ENCODE data around the gene SLC16A4.
A peak's percentile ranks its signal among the peaks of the same experiment; 100 is the strongest.

The SLC16A4 gene

DNA sequence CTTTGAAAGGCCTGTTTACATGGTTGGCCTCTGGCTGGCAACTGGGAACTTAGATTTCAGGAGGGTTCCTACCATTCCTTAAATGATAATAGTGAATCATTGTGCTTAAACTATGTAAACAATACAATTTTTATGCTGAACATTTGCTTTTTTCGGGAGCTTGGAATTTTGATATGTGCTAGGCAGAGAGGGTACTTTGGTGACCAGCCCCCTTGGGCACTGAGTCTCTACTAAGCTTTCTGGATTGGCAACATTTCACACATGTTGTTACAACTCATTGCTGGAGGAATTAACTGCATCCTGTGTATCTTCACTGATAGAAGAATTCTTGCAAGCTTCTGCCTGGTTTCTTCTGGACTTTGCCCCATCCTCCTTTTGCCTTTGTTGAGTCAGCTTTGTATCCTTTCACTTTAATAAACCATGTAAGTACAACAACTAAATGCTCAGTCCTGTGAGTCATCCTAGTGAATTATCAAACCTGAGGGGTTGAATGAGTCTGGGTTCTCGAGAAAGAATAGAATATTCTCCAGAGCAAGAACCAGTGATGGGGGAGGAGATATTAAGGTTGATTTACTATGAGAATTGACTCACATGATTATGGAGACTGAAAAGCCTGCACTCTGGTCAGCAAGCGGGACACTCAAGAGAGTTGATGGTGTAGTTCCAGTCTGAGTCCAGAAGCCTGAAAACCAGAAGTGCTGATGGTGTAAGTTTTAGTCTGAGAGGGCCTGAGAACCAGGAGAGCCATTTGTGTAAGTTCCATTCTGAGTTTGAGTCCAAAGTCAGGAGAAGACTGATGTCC lies 3.1 kb upstream of the SLC16A4 start:
- Mint-ChIP-seq H3K36me3 (ENCODE audit: low read depth) (peaks cover 38% of the 10 kb centered on the region), H3K4me1 (ENCODE audit: low read depth) (peaks cover 5% of the 10 kb centered on the region), H3K27ac (no peak overlapping the region), H3K9me3 (no peaks in the 10 kb centered on the region), H3K4me3 (no peak overlapping the region), H3K27me3 (no peaks in the 10 kb centered on the region)
- DNase-seq = no peak

DNA sequence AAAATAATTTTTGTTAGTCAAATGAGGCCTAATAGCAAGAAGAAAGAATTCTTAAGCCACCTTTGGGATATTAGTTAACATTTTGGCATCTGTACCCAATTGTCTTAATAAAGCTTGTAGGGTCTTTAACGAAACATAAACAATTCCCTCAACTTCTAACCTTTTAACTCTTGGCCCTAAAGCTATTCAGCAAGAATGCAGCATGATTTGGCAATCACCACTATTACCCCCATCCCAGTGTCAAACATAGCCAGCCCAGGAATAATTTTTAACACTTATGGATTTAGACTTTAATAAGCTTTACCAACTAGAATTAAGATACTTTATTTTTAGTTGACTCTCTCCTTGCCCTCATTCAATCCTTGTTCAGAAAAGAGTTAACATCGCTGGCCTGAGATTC lies 2.5 kb upstream of the SLC16A4 start:
- no peak for DNase-seq
- no peak overlapping the region for H3K4me3 Mint-ChIP-seq
- H3K27ac Mint-ChIP-seq = no peak overlapping the region
- peaks cover 34% of the 10 kb centered on the region for H3K36me3 Mint-ChIP-seq (ENCODE audit: low read depth)
- no peaks in the 10 kb centered on the region for H3K27me3 Mint-ChIP-seq
- H3K4me1 Mint-ChIP-seq (ENCODE audit: low read depth) = peaks cover 5% of the 10 kb centered on the region
- H3K9me3 Mint-ChIP-seq = no peaks in the 10 kb centered on the region

DNA sequence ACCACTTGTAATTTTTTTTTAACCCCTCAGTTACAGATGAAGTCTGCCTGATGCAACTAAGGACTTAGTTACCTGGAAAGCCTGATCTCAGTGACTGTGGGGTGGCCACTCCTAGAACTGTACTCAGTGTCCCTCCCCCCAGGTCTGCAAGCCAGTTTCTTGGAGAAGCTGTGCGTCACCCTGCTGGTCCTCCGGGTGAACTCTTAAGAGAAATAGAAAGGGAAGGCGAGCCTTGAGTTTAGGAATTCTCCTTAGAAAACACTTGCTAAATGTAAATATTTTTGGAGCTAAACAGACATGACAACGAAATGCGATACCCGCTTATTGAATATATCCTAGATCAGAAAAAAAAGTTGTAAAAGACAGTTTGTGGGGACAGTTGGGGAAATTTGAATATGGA lies 730 bp downstream of the SLC16A4 start:
- H3K4me1 Mint-ChIP-seq (ENCODE audit: low read depth) = peaks cover 9% of the 10 kb centered on the region
- H3K4me3 Mint-ChIP-seq = no peak overlapping the region
- peaks cover 21% of the 10 kb centered on the region for H3K36me3 Mint-ChIP-seq (ENCODE audit: low read depth)
- no peaks in the 10 kb centered on the region for H3K9me3 Mint-ChIP-seq
- H3K27ac Mint-ChIP-seq = no peak overlapping the region
- no peak for DNase-seq
- H3K27me3 Mint-ChIP-seq = no peaks in the 10 kb centered on the region

DNA sequence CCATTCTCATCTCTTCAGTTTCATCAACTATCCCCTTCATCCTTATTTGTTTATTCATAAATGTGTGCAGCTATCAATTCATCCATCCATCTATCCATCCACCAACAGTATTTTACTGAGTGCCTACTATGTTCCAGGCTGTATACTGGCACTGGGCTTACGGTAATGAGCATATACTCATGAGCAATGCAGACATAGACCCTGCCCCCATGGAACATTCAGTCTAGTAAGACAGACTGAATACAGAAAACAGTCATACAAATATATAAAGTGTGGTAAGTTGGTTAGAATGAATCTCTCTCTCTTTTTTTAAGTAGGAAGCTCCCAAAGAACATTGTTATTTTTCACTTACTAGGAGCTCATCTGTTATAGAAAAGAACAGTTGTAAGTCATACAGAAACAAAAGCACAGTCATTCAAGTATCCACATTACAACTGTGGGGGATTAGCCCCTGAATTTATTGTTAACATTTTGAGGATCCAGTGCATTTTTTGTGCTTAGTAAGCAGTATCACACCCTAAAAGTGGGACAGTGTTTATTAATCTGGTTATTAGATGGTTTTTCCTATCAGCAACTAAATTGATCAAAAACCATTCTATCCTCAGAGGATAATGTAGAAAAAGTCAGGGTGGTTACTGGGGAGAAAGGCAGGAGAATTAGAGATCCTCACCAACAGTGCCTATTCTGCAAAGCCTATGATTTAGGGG lies 3.6 kb downstream of the SLC16A4 start:
- H3K4me3 Mint-ChIP-seq = no peak overlapping the region
- H3K27ac Mint-ChIP-seq = peak overlapping the region; percentile 15
- H3K9me3 Mint-ChIP-seq = no peaks in the 10 kb centered on the region
- DNase-seq = no peak
- peaks cover 17% of the 10 kb centered on the region for H3K36me3 Mint-ChIP-seq (ENCODE audit: low read depth)
- H3K27me3 Mint-ChIP-seq = no peaks in the 10 kb centered on the region
- H3K4me1 Mint-ChIP-seq (ENCODE audit: low read depth) = peaks cover 24% of the 10 kb centered on the region

DNA sequence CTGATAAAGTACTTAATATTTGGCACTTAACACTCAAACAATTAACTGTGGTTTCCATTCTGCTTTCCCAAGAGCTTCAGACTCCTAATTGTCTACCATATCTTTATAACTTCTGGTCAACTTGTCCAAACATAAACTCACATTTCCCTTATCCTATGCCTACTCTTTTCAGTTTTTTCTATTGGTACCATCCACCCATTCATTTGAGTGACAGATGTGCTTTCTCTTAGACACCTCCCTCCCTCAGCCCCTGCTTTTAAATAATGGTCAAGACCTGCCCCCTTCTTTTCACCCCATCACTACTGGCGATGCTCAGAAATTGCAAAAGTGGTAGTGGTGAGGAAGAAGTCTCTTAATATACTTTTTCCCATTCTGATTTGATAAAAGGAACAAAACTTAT lies 5.5 kb downstream of the SLC16A4 start:
- no peaks in the 10 kb centered on the region for H3K9me3 Mint-ChIP-seq
- H3K27me3 Mint-ChIP-seq = no peaks in the 10 kb centered on the region
- peaks cover 24% of the 10 kb centered on the region for H3K36me3 Mint-ChIP-seq (ENCODE audit: low read depth)
- H3K4me1 Mint-ChIP-seq (ENCODE audit: low read depth) = peaks cover 24% of the 10 kb centered on the region
- no peak for DNase-seq
- H3K4me3 Mint-ChIP-seq = no peak overlapping the region
- H3K27ac Mint-ChIP-seq = no peak overlapping the region

DNA sequence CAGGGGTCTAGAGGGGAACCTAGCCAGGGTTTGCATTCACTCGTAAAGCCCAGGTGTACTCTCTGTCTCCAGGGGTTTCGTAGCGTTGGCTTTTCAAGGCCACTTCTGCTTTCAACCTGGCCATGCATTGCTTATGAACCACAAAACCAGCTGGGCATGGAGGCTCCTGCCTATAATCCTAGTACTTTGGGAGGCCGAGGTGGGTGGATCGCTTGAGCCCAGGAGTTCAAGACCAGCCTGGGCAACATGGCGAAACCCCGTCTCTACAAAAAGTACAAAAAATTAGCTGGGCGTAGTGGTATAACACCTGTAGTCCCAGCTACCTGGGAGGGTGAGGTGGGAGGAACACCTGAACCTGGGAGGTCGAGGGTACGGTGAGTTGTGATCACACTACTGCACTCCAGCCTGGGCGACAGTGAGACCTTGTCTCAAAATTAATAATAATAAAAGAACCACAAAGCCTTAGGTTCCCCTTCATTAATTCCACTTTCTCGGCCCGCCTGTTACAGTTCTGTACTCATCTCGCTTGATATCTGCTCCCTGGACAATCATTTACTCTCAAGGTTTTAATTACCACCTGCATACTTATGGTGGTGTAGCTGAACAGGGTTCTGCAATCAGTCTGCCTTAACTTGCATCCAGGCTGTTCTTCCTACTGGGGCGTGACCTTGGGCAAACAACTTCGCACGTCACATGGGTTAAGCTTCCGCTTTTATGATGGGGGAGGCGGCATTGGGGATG lies 6.1 kb downstream of the SLC16A4 start:
- peaks cover 29% of the 10 kb centered on the region for H3K36me3 Mint-ChIP-seq (ENCODE audit: low read depth)
- no peak for DNase-seq
- H3K9me3 Mint-ChIP-seq = no peaks in the 10 kb centered on the region
- H3K4me1 Mint-ChIP-seq (ENCODE audit: low read depth) = peaks cover 24% of the 10 kb centered on the region
- no peaks in the 10 kb centered on the region for H3K27me3 Mint-ChIP-seq
- H3K27ac Mint-ChIP-seq = no peak overlapping the region
- no peak overlapping the region for H3K4me3 Mint-ChIP-seq

DNA sequence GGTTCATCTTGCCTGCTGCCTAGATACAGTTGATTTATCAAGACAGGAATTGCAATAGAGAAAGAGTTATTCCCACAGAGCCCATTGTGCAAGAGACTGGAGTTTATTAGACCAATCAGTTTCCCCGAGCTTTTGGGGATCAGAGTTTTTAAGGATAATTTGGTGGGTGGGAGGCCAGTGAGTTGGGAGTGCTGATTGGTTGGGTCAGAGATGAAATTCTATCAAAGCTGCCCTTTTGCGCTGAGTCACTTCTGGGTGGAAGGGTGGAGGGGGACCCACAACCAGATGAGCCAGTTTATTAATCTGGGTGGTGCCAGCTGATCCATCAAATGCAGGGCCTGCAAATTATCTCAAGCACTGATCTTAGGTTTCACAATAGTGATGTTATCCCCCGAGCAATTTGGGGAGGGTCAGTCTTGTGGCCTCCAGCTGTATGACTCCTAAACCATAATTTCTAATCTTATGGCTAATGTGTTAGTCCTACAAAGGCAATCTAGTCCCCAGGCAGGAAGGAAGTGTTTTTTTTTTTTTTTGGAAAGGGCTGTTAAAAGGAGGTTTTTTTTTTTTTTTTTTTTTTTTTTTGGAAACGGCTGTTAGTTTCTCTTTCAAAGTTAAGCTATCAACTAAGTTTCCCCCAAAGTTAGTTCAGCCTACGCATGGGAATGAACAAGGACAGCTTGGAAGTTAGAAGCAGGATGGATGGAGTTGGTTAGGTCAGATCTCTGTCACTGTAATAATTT lies 7.4 kb downstream of the SLC16A4 start:
- H3K27me3 Mint-ChIP-seq = no peaks in the 10 kb centered on the region
- peak overlapping the region; percentile 17 for H3K27ac Mint-ChIP-seq
- H3K4me1 Mint-ChIP-seq (ENCODE audit: low read depth) = peaks cover 24% of the 10 kb centered on the region
- no peak for DNase-seq
- H3K4me3 Mint-ChIP-seq = peak overlapping the region; percentile 3
- peaks cover 40% of the 10 kb centered on the region for H3K36me3 Mint-ChIP-seq (ENCODE audit: low read depth)
- no peaks in the 10 kb centered on the region for H3K9me3 Mint-ChIP-seq

DNA sequence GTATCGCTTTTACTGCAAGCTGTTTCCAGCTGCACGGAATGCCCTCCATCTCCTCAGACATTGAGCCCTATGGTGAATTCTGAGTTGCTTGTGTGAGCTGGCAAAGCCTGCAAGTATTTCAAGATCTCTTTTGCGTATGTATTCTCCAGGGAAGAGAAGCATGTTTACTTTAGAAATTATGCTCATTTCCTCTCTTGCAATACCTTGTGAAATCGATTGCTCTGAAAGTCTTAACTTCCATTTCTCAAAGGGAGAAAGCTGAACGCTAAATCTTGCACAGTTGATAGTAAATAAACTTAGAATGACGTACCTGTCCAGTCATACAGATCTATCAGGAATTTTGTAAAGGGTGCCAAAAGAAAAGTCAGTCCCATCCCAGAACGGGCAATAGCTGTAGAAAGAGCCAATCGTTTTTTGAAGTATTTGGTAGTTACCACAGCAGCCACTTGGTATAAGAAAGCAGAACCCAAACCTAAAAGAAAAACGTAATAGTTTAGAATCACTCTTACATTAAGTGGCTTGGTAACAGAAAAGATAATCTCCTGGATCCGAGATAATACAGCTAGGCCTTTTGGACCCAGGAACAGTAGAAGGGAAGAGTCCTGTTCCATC lies 10.0 kb downstream of the SLC16A4 start:
- Mint-ChIP-seq H3K27ac (no peak overlapping the region), H3K4me3 (no peak overlapping the region)

DNA sequence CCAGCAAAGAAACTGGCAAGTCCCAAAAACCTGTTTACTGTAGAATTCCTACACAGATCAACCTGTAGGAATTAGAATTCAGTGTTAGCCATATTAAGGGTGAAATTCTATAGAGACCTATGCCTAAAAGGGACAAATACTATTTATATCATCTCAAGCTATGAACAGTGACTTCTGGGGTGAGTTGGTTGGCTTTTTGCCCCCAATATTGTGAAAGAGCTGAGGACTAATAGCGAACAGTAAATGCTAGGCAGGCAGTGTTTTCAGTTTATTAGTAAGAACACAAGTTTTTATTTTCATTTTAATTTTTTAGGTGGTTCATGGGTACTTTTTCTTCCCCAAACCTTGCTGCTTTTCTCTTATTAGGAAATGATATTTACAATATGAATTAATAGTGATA lies 15.3 kb downstream of the SLC16A4 start:
- H3K9me3 Mint-ChIP-seq = no peaks in the 10 kb centered on the region
- DNase-seq = no peak
- no peaks in the 10 kb centered on the region for H3K27me3 Mint-ChIP-seq
- no peak overlapping the region for H3K27ac Mint-ChIP-seq
- peaks cover 85% of the 10 kb centered on the region for H3K36me3 Mint-ChIP-seq (ENCODE audit: low read depth)
- H3K4me1 Mint-ChIP-seq (ENCODE audit: low read depth) = peaks cover 9% of the 10 kb centered on the region
- H3K4me3 Mint-ChIP-seq = no peak overlapping the region

More for the DNA sequence above, 10.0 kb downstream of the SLC16A4 start:
- Mint-ChIP-seq H3K9me3 (no peaks in the 10 kb centered on the region), H3K36me3 (ENCODE audit: low read depth) (peaks cover 56% of the 10 kb centered on the region), H3K4me1 (ENCODE audit: low read depth) (peaks cover 15% of the 10 kb centered on the region), H3K27me3 (no peaks in the 10 kb centered on the region)
- no peak for DNase-seq

DNA sequence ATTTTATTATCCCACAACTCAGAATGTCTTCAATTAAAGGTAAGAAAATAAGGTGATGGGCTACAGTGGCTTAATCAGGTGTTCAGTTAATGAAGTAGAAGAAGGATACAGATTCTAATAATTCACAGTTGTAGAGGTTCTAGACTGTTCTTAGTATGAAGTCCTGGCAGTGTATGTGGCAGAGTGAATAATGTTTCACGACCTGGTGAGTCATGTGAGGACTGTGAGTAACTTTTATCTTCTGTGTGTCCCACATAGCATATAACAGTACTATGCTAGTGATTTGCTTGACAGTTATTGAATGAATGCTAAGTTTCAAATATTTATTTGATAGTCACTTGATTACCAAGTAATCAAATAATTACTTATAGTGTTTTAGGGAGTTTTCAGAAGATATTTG lies 20.0 kb downstream of the SLC16A4 start:
- H3K27me3 Mint-ChIP-seq = no peaks in the 10 kb centered on the region
- peaks cover 71% of the 10 kb centered on the region for H3K36me3 Mint-ChIP-seq (ENCODE audit: low read depth)
- H3K27ac Mint-ChIP-seq = peak overlapping the region; percentile 81
- peaks cover 19% of the 10 kb centered on the region for H3K4me1 Mint-ChIP-seq (ENCODE audit: low read depth)
- DNase-seq = no peak
- peak overlapping the region; percentile 8 for H3K4me3 Mint-ChIP-seq
- H3K9me3 Mint-ChIP-seq = no peaks in the 10 kb centered on the region

DNA sequence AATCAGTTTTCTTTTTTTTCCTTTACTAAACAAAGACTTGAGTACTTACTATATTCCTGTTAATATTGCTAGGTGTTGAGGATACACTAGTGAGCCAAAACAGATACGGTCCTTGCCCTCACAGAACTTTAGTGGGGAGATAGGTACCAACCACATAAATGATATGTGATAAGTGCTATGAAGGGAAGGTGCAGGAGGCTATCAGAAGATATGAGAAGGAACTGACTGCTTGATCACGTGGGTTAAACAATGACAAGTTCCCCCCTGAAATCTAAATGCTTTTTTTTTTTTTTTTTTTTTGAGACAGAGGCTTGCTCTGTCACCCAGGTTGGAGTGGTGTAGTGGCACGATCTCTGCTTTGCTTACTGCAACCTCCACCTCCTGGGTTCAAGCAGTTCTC lies 26.6 kb downstream of the SLC16A4 start:
- Mint-ChIP-seq H3K36me3 (ENCODE audit: low read depth) (peaks cover 64% of the 10 kb centered on the region), H3K27me3 (no peaks in the 10 kb centered on the region)

DNA sequence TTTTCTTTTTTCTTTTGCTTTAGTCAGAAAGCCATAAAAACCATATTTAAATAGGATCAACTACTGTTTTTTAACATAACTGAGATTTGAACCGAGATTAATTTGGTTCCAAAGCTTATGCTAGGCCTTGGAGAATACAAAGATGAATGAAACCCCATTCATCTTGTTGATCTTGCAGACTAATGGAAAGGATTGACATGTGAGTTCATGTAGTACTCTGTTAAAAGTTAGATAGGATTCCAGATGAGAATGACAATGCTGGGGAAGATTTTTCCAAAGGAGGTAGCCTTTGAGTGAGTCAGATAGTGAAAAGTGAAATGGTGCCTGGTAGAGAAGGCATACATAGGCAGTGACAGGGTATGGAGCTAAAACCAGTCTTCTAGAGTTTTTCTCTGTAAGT lies 29.0 kb downstream of the SLC16A4 start:
- Mint-ChIP-seq H3K4me3 (no peak overlapping the region), H3K27ac (no peak overlapping the region), H3K4me1 (ENCODE audit: low read depth) (peaks cover 14% of the 10 kb centered on the region), H3K27me3 (no peaks in the 10 kb centered on the region), H3K9me3 (no peaks in the 10 kb centered on the region), H3K36me3 (ENCODE audit: low read depth) (peaks cover 71% of the 10 kb centered on the region)
- DNase-seq = no peak

More for the DNA sequence above, 26.6 kb downstream of the SLC16A4 start:
- Mint-ChIP-seq H3K27ac (no peak overlapping the region), H3K4me3 (no peak overlapping the region), H3K4me1 (ENCODE audit: low read depth) (peaks cover 9% of the 10 kb centered on the region), H3K9me3 (no peaks in the 10 kb centered on the region)
- DNase-seq = no peak

DNA sequence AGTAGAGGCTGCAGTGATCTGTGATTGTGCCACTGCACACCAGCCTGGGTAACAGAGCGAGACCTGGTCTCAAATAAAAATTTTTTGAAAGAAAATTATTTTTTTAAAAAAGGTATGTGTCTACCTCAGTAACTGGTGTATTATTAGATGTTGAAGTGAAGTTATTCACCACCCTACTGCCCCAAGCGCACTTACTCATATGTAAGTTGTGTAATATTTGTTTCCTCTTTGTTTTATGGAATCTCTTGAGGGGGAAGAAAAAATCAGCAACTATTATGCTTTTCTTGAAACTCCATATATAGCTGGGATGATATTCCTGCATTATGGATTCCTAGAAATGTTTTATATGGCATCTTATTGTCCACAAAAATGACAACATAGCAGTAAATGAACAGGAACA lies 30.4 kb downstream of the SLC16A4 start:
- H3K27ac Mint-ChIP-seq = no peak overlapping the region
- no peaks in the 10 kb centered on the region for H3K27me3 Mint-ChIP-seq
- H3K9me3 Mint-ChIP-seq = no peaks in the 10 kb centered on the region
- no peak overlapping the region for H3K4me3 Mint-ChIP-seq
- peaks cover 25% of the 10 kb centered on the region for H3K4me1 Mint-ChIP-seq (ENCODE audit: low read depth)
- DNase-seq = no peak
- peaks cover 70% of the 10 kb centered on the region for H3K36me3 Mint-ChIP-seq (ENCODE audit: low read depth)

DNA sequence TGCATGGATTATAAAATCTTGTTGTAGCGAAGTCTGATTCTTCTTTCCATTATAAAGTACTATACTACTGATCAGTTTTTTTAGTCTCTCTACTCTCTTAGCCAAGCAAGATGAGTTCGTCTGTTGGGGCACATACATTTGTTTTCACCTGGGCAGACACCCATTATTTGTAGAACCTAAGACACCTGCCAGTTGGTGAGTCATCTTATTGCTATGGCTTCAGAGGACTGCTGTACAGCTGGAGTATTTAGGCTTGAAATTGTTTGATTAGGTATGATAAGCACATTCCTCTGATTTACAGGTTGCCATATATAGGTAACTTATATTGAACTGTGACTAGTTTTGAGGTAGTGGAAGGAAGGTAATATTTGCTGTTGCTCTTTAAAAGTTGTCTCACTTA lies 34.4 kb downstream of the SLC16A4 start:
- no peaks in the 10 kb centered on the region for H3K27me3 Mint-ChIP-seq
- no peak for DNase-seq
- H3K9me3 Mint-ChIP-seq = no peaks in the 10 kb centered on the region
- H3K4me1 Mint-ChIP-seq (ENCODE audit: low read depth) = peaks cover 43% of the 10 kb centered on the region
- H3K27ac Mint-ChIP-seq = no peak overlapping the region
- peaks cover 73% of the 10 kb centered on the region for H3K36me3 Mint-ChIP-seq (ENCODE audit: low read depth)
- no peak overlapping the region for H3K4me3 Mint-ChIP-seq
